ENCODE data around the gene LYPLAL1.

DNA sequence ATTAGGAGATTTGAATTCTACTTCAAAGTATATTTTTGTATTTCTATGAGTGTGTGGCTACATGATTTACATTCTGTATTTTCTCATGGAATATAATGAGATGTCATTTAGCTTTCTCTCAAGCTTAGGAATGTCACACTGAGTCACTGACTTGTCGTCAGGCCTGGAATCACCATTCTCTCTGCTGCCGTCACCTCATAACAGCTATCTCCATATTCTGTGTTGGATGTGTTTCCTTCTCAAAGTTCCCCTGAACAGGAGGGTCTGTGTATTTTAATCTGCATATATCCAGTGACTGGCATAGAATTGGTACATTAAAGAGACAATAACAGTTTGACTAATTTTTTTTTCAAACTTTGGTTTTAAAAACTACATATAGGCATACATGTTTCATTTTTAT lies 35.9 kb downstream of the LYPLAL1 start:
- TF ChIP-seq, protein P1, sequence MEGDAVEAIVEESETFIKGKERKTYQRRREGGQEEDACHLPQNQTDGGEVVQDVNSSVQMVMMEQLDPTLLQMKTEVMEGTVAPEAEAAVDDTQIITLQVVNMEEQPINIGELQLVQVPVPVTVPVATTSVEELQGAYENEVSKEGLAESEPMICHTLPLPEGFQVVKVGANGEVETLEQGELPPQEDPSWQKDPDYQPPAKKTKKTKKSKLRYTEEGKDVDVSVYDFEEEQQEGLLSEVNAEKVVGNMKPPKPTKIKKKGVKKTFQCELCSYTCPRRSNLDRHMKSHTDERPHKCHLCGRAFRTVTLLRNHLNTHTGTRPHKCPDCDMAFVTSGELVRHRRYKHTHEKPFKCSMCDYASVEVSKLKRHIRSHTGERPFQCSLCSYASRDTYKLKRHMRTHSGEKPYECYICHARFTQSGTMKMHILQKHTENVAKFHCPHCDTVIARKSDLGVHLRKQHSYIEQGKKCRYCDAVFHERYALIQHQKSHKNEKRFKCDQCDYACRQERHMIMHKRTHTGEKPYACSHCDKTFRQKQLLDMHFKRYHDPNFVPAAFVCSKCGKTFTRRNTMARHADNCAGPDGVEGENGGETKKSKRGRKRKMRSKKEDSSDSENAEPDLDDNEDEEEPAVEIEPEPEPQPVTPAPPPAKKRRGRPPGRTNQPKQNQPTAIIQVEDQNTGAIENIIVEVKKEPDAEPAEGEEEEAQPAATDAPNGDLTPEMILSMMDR (IDR thresholded peaks at IDR 0.05), result no peak
- no peak for TF ChIP-seq EP300 (IDR thresholded peaks at IDR 0.05; ENCODE audit: low read depth)
- no peak for TF ChIP-seq POLR2AphosphoS5 (IDR thresholded peaks at IDR 0.05)
- TF ChIP-seq POLR2A (IDR thresholded peaks at IDR 0.05), result no peak
